NT2/D1 (cell line): ENCODE data around the gene LPP.

Experiments
- DNase-seq: peaks from one replicate; pipeline ENCODE4 v3.0.0-alpha.2; 2011; ENCODE audit warnings: low read depth, low spot score
- H3K27me3 ChIP-seq: 2 replicates; pipeline ENCODE4 v1.6.0; 2011; ENCODE audit warnings: mild to moderate bottlenecking; ENCODE audit not compliant: insufficient read length, insufficient read depth
- H3K36me3 ChIP-seq: 2 replicates; pipeline ENCODE4 v1.6.1; 2011; ENCODE audit warnings: mild to moderate bottlenecking, low read length, mixed read lengths; ENCODE audit not compliant: insufficient read depth, insufficient read length
- H3K4me1 ChIP-seq: 2 replicates; pipeline ENCODE4 v1.5.1; 2011; ENCODE audit not compliant: insufficient read depth, insufficient read length
- H3K4me3 ChIP-seq: 2 replicates; pipeline ENCODE4 v1.5.1; 2011; ENCODE audit warnings: low read depth; ENCODE audit not compliant: insufficient read length
- H3K9ac ChIP-seq: 2 replicates; pipeline ENCODE4 v1.6.0; 2011; ENCODE audit warnings: low read depth; ENCODE audit not compliant: insufficient read length
- H3K9me3 ChIP-seq: 2 replicates; pipeline ENCODE4 v1.5.1; 2011; ENCODE audit warnings: mild to moderate bottlenecking, low read length; ENCODE audit not compliant: insufficient read depth
- SUZ12 ChIP-seq: IDR thresholded peaks from 2 replicates; pipeline ENCODE4 v1.6.1; 2011; ENCODE audit not compliant: insufficient read length, insufficient read depth; ENCODE audit errors: extremely low read depth
- YY1 ChIP-seq: IDR thresholded peaks from 2 replicates; pipeline ENCODE4 v1.6.1; 2011; ENCODE audit not compliant: insufficient read length, insufficient read depth
- ZNF274 ChIP-seq: IDR thresholded peaks from 2 replicates; pipeline ENCODE4 v1.6.1; 2011; ENCODE audit warnings: mild to moderate bottlenecking, low read depth, low read length

Gene LPP

DNA sequence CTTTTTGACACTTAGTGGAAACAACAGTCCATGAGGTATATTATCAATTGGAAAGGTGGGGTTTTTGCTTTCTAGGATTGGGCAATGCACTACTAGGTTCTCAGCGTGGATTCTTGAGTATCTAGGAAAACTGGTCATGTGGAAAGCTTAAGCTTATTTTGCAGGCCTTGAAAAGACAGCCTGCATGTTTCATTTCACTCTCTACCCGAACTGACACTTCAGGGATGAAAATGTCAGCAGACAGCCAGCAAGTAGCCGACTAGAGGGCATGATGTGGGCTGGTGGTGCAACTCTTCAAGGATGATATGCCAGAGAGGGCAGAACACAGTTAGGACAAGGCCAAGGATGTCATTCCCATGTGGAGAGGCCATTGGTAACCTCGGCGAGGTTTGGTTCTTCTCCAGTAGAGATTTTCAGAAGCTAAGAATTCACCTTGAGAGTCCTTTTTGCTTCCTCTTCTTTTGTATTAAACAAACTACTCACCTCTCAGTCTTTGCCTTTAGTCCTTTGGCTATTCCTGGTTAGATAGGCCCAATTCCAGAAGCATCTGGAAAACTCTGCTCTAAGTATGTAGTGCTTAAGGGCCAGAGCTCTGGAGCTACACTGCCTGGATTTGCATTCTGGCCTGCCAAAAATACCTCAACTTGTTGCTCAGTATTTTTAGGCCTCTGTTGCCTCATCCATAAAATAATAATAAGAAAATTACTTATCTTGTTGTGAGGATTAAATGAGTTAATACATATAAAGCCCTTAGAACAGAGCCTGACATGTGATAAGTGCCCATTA, 17.9 kb downstream of the LPP start:
- no peaks in the 10 kb centered on the region for H3K4me1 ChIP-seq

DNA sequence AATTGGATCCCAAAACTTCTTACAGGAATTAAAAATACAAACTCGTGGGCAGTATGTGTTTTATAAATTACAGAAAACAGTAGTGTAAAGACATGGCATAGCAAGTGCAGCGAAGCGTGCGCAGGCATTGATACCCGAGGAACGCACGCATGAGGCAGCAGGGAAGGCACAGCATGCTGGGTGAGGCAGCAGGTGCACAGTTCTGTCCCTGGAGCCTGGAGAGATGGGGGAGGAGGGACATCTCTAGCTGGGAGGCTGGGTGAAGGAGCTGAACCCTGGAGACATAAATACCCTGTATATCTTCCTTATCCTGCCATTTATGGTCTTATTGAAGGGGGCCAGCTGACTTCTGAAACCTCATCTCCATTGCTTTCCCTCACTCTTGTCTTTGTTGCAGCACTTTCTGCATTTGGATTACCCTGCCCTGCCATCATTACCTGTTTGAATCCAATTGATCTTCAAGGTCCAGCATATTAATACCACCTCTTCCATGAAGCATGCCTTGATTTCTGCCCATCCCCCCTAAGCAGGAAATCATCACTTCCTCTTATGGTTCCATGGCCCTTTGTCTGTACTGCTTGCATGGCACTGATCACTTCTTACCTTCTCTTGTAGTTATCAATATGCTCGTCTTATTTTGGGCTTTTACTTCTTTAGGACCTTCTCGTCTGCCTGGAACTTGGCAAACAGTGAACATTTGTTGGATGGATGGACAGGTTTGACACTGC, 20.5 kb downstream of the LPP start:
- H3K4me3 ChIP-seq: no peak overlapping the region
- no peak overlapping the region for H3K9ac ChIP-seq
- H3K27me3 ChIP-seq: no peaks in the 10 kb centered on the region
- H3K36me3 ChIP-seq: peaks cover 49% of the 10 kb centered on the region
- no peaks in the 10 kb centered on the region for H3K4me1 ChIP-seq
- no peaks in the 10 kb centered on the region for H3K9me3 ChIP-seq
- TF ChIP-seq YY1: no peak
- no peak for TF ChIP-seq SUZ12
- no peak for TF ChIP-seq ZNF274
- no peak for DNase-seq

More for the DNA sequence above, 17.9 kb downstream of the LPP start:
- H3K9me3 ChIP-seq: no peaks in the 10 kb centered on the region
- H3K36me3 ChIP-seq: peaks cover 27% of the 10 kb centered on the region
- H3K4me3 ChIP-seq: no peak overlapping the region
- no peaks in the 10 kb centered on the region for H3K27me3 ChIP-seq
- TF ChIP-seq YY1 (no peak), ZNF274 (no peak), SUZ12 (no peak)
- no peak for DNase-seq
- no peak overlapping the region for H3K9ac ChIP-seq

- peaks cover 52% of the 10 kb centered on the region for H3K36me3 ChIP-seq
- H3K4me1 ChIP-seq: peaks cover 5% of the 10 kb centered on the region
- H3K9me3 ChIP-seq: no peaks in the 10 kb centered on the region
Observed at GRCh38 chr3:188176476-188176875, 22.5 kb downstream of the LPP start.

GRCh38 chr3:188176884-188177283, 22.9 kb downstream of the LPP start:
- Histone ChIP-seq H3K4me1 (peaks cover 5% of the 10 kb centered on the region), H3K36me3 (peaks cover 51% of the 10 kb centered on the region), H3K9me3 (no peaks in the 10 kb centered on the region), H3K4me3 (no peak overlapping the region), H3K9ac (no peak overlapping the region), H3K27me3 (no peaks in the 10 kb centered on the region)
- DNase-seq: no peak
- TF ChIP-seq SUZ12 (no peak), YY1 (no peak), ZNF274 (no peak)

More at GRCh38 chr3:188176476-188176875, 22.5 kb downstream of the LPP start:
- Histone ChIP-seq H3K9ac (no peak overlapping the region), H3K27me3 (no peaks in the 10 kb centered on the region), H3K4me3 (no peak overlapping the region)
- no peak for TF ChIP-seq YY1
- no peak for TF ChIP-seq SUZ12
- no peak for TF ChIP-seq ZNF274
- DNase-seq: no peak

GRCh38 chr3:188177721-188178120, 23.8 kb downstream of the LPP start:
- TF ChIP-seq SUZ12 (no peak), ZNF274 (no peak), YY1 (no peak)
- H3K36me3 ChIP-seq: peaks cover 55% of the 10 kb centered on the region
- H3K9me3 ChIP-seq: no peaks in the 10 kb centered on the region
- peaks cover 5% of the 10 kb centered on the region for H3K4me1 ChIP-seq
- H3K27me3 ChIP-seq: no peaks in the 10 kb centered on the region
- no peak overlapping the region for H3K4me3 ChIP-seq
- no peak for DNase-seq
- no peak overlapping the region for H3K9ac ChIP-seq

- H3K36me3 ChIP-seq: peaks cover 61% of the 10 kb centered on the region
- no peak overlapping the region for H3K9ac ChIP-seq
- H3K9me3 ChIP-seq: no peaks in the 10 kb centered on the region
- H3K27me3 ChIP-seq: no peaks in the 10 kb centered on the region
- no peak overlapping the region for H3K4me3 ChIP-seq
- TF ChIP-seq SUZ12: no peak
- TF ChIP-seq YY1: no peak
- TF ChIP-seq ZNF274: no peak
- no peak for DNase-seq
- H3K4me1 ChIP-seq: peaks cover 5% of the 10 kb centered on the region
Observed at GRCh38 chr3:188178293-188178936, 24.5 kb downstream of the LPP start.

- Histone ChIP-seq H3K27me3 (no peaks in the 10 kb centered on the region), H3K9me3 (no peaks in the 10 kb centered on the region), H3K36me3 (peaks cover 54% of the 10 kb centered on the region), H3K9ac (no peak overlapping the region), H3K4me3 (no peak overlapping the region), H3K4me1 (peaks cover 6% of the 10 kb centered on the region)
- no peak for DNase-seq
- TF ChIP-seq YY1 (no peak), SUZ12 (no peak), ZNF274 (no peak)
Observed at GRCh38 chr3:188179006-188179966, 25.3 kb downstream of the LPP start.
